GM19351 (cell line): ENCODE results near the gene GPR15.
"Not testable (repeated sequence)": the region's sequence is repeated elsewhere in the genome, so short reads cannot be mapped to it uniquely, and the experiment has no call there.

Source experiments
- ATAC-seq: cut with Tn5 transposase; IDR thresholded peaks from one replicate; pipeline ENCODE4 v1.9.1; 2021; ENCODE audit warnings: mild to moderate bottlenecking, moderate library complexity; ENCODE audit not compliant: unreplicated experiment

The GPR15 gene

DNA sequence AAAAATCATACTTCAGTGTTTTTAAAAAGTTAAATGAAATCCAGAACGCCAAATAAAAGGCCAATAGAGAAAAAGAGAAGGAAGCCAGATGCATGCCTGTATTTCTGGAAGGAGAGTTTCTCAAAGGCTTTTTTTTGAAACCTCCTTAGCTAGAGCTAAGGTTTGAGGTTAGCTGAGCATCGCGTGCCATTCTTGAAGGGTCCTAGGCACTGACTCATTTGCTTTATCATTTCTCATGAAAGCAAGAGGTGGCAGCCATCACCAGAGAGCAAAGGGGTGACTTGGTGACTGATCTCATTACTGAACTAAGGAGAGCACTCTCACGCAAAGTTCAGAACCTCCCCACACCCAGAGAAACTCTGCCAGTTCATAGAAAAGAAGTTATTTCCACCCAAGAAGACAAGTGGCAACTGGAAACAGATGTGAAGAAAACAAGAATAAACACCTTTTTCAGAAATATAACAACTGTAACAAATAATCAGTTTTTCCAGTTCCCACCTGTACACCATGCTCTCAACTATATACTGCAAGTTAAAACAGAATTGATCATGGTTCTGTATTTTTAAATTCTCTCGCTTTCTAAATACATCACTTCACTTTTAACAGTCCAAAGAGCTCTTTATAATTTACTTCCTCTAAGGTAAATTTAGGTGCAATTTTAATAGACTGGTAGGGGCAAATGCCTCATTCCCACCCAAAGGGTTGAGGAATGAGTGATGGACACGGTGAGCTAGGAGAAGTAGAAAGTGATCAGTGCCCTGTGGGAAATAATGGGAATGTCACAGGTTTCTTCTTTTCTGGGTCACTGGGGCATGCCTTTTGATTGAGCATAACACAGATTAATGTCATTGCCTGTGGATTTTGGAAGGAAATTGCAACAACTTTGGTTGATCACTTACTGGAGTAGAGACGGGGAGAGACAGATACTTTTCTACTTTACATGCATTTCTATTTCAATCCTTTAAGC, 24.7 kb downstream of the GPR15 start:
- ATAC-seq, result peak; percentile 76

DNA sequence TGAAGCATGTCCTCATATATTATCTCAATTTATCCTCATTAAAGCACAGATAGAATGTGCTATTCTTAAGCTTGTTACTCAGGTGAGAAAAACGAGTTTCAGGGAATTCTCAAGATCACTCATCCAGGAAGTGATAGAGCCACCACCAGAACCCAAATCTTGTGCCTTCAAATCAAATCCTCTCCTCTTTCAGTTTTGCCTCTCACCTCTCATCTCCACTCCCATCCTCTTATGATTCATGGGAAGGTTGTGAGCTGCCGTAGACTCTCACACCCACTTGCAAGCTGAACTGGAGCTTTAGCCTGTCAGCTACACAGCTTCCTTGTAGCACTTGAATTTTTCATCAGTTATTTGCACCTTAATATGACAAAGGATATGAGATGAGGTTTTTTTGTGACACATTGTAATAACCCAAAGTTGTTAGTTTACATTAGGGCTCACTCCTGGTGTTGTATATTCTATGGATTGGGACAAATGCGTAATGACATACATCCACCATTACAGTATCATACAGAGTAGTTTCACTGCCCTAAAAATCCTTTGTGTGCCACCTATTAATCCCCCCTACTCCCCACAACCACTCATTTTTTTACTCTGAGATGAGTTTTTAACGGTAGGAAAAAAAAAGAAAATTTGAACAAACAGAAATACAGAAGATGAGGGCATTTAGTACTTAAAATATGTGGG, 25.7 kb downstream of the GPR15 start:
- ATAC-seq, result peak; percentile 19

DNA sequence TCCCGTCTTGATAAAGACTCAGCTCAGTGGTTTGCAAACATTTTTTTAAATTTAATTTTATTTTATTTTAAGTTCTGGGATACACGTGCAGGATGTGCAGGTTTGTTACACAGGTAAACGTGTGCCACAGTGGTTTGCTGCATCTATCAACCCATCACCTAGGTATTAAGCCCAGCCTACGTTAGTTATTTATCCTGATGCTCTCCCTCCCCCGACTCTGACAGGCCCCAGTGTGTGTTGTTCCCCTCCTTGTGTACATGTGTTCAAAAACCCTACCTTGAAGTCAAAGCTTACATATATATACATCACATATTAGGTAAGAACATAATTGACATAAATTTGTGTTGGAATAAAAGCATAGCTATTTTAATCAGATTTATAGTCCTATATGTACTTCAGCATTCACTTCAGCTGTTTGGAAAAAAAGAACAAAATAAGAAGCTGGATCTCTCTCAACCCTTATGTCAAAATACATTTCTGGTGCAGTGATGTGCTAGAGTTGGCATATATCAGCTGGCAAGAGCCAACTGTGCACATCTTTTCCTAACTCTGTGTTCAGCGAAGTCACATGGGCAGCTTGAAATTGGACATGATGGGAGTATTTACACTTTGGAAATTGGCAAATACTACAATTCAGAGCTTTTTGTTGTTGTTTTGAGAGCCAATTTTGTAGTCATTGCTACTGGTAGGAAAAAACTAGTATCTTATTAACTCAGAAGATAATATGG, 26.5 kb downstream of the GPR15 start:
- ATAC-seq, result no peak

DNA sequence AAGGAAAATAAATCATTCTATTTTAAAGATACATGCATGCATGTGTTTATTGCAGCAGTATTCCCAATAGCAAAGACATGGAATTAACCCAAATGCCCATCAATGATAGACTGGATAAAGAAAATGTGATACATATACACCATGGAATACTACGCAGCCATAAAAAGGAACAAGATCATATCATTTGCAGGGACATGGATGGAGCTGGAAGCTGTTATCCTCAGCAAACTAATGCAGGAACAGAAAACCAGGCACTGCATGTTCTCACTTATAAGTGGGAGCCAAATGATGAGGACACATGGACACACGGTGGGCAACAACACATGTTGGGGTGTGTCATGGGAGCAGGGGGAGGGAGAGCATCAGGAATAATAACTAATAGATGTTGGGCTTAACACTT, 28.0 kb downstream of the GPR15 start:
- not testable (repeated sequence) for ATAC-seq

DNA sequence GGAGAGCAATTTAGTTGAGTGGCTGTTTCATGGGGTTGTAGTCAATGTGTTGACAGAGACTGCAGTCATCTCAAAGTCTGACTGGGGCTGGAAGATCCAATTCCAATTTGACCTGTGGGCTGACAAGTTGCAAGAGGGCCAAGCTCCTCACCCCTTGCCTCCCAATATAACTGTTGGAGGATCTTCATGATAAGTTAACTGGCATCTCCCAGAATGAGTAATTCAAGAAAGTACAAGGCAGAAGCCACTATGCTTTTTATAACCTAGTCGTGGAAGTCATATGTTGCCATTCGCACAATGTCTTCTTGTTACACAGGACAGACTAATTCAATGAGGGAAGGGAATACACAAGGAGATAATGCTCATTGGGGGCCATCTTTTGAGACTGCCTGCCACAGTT, 29.1 kb downstream of the GPR15 start:
- no peak for ATAC-seq

DNA sequence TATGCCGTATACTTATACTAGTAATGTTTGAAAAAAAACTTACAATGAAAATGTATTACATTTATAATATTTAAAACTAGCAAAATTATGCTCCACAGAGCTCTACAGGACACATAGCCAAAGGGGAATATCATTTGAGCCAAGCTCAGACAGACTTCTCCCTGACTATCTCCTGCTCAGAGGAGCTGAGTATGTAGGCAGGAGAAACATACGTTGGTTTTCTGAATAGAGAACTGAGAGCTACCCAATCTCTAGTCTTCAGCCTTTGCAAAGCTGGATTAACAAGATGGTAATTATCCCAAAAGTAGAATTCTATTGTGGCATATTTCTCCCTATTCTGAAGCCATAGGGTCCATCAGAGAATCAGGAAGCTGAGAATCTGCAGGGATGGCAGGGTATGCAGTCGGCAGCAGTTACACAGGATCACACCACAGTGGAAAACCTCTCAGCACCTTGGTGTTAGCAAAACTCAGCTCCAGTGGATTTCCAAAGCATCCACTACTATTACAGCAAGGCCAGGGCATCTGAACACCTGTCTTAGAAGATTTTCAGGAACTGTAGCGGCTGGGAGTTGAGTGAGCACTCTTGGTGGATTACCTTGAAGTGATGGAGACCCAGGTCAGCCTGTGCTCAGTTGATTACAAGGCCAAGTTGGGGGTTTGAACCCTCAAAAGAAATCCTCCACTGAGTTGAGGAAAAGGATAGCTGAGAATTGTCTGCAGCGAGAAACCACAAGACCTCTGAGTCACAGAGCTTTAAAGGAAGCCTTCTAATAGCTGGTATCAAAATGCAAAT, 30.1 kb downstream of the GPR15 start:
- peak; percentile 12 for ATAC-seq

DNA sequence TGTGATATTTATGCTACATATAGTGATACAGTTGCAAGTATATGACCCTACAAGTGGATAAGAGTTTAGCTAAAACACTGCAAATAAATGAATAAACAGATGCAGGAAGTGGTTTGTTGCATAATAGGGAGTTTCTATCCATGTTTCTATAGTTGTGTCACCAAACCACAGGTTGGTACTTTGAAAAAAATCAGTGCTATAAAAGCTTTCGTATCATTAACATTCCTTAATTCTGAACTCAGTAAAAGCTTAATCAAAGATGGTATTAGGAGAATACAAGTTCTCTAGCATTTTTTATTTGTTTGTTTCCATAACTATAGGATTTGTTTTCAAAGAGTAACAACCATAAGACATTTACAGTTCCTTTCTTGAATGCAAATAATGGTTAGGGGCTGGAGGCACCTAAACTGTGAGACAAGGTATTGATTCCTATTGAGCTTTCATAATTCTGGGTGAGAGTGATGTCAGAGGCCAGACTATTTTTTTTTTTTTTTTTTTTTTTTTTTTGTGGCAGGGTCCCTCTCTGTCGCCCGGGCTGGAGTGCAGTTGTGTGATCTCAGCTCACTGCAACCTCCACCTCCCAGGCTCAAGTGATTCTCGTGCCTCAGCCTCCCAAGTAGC, 32.0 kb downstream of the GPR15 start:
- peak; percentile 50 for ATAC-seq

DNA sequence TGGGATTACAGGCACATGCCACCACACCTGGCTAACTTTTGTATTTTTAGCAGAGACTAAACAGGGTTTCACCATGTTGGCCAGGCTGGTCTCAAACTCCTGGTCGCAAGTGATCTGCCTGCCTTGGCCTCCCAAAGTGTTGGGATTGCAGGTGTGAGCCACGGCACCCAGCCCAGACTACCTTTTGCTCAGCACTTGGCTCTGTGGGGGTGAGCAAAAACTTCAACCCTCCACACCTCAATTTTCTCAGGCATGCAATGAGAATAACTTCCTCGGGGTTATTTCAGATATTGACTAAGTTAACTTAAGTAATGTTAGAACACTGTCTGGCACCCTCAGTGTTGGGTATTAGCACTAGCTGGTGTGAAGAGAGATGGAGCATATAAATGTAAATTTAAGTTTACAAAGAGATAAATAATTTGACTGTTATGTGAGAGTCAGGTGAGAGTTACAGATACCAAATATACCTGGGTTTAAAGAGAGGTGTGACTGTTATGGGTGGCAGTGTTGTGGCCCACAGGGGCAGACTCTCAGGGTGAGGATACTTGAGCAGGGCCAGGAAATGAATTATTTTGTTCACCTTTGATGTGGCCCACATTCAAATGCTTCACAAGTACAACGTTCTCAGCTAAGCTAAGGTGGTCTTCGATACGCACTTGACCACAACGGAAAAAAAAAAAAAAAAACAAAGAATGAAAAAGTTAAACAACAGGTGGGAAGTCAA, 32.7 kb downstream of the GPR15 start:
- peak; percentile 13 for ATAC-seq

DNA sequence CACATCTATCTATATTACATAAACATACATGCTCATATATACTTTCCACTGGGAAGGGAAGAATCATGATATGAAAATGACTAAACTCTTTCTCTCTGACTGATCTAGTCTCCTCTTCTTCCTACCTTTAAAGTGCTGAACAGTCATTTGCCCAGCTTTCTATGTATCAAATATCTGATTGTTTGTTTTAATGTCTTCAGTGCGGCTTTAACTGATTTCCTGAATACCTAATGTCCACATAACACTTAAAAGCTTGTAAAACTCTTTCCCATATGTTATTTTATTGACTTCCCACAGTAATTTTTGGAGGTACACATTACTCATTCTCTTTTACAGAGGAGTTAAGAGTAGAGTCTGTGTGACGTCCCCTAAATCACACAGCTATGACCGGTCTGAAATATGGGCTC, 33.5 kb downstream of the GPR15 start:
- ATAC-seq, result no peak

DNA sequence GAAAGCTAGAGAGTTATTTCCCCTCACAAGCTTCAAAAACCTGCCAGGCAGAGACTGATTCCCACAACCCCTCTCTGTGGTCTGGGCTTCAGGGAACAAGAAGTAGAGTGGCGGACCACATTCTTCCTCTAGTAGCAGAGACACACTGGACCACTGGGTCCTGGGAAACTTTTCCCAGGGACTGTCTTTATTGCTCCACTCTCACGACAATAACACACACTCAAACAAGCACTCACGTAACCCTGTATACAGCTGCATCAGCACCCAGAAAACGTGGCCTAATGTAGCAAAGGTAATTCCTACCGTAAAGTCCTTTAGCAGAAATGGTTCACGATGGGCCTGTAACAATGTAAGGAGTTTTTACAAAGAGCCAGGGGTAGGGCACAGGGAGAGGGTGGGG, 34.1 kb downstream of the GPR15 start:
- ATAC-seq, result no peak

DNA sequence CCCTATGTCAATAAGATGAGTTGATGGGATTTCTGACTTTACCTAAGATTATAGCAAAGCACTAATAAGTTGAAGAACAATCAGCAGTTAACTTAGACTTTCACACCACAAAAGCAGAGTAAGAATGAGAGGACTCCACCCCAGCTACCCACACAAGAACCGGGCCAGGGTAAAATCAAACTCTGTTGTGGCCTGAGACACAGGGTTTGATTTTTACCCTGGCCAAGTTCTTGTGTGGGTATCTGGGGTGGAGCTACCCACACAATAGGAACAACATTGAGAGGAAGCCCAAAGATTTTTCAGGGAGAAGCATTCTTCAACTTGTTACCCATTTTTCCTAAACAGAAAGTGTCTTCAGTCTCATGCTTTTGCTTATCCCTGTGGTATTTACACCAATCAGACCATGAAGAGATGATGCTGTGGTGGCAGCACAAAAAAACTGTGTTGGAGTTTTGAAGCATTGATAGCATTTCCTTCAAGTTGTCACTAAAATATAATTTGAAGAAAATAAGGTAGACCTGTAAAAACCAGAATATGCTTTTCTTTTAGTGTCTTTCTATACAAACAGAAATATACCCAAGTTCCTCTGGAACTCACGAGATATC, 36.0 kb downstream of the GPR15 start:
- peak; percentile 28 for ATAC-seq

DNA sequence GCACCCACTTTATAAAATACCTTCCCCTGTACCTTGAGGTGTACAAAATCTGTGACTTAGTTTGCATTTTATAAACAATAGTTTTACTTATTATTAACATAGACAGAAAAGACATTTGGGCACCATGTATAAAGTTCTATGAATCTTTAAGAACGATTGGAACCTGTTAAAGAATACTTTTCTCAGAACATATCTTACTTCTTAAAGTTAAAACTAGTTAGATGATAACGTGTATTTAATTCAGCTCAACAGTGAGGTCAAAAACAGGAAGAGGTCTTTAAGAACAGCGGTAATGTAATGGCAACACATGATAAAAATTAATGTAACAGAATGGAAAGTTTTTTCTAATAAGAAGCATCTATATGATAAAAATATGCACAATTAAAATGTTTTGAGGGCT, 36.6 kb downstream of the GPR15 start:
- ATAC-seq, result no peak

DNA sequence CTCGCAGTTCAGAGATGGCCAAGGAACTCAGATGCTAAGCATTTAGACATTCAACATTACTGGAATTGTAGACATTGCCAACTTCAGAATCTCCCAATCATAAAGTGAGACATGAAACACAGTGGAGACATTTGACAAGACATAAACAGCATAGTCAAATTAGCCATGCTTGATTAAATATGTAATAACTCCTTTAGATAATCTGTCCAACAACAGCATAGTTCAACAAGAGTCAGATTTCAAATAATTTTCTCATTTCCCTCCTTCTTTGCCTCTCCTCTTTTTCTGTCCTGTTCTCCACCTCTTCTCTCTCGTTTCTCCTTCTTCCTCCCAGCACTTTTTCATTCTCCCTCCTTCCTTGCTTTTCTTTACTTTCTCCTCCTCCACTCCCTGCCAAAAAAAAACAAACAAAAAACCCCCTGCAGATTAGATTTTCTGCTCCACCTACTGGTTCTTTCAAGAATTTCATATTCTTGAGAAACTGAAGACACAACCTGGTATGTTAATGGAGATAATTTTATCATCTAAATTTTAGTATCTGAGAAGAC, 41.5 kb downstream of the GPR15 start:
- ATAC-seq, result peak; percentile 72

DNA sequence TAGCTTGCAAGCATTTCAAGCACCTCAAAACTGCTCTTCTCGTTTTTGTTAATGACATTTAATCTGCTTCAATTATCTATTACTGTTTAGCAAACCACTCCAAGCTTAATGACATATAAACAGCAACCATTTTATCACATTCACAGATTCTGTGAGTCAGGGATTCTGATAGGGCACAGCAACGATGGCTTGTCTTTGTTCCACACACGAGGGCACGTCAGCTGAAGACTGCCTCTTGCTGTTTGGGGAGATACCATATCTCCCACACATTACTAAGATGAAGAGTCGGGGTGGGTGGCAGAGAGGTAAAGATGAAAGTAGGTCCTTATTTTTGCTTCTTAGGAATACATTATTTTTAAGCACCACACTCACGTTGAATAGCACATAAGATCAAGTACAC, 42.4 kb downstream of the GPR15 start:
- no peak for ATAC-seq

DNA sequence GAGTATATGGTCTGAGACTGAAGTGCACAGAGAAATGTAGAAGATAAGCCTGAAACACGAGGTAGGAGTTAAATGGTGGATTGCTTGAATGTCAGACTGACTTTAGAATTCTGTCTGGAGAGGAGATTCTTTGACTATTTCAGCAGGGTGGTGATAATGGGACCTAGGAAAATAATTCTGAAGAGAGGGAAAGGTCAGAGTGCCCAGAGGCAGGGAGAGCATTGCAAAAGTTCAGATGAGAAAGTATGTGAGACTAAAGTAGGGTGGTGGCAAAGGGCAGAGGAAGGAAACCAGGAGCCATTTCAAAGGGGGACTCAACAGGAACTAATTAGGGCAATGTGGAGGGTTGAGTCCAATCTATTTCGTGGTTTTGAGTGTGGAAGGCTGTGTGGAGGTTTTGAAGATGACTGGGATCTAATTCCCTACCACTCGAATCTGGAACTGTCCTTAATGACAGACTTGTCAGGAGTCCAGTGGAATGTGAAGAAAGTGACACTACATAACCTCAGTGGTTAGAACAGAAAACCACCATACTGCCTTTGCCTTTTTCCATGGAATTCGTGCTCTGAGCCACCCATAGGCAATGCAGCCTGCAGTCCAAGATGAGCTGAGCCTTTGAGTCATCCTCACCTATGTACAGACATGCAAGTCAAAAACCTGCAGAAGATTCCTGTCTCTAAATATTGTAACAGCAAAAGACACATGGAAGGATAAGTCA, 45.6 kb downstream of the GPR15 start:
- no peak for ATAC-seq

DNA sequence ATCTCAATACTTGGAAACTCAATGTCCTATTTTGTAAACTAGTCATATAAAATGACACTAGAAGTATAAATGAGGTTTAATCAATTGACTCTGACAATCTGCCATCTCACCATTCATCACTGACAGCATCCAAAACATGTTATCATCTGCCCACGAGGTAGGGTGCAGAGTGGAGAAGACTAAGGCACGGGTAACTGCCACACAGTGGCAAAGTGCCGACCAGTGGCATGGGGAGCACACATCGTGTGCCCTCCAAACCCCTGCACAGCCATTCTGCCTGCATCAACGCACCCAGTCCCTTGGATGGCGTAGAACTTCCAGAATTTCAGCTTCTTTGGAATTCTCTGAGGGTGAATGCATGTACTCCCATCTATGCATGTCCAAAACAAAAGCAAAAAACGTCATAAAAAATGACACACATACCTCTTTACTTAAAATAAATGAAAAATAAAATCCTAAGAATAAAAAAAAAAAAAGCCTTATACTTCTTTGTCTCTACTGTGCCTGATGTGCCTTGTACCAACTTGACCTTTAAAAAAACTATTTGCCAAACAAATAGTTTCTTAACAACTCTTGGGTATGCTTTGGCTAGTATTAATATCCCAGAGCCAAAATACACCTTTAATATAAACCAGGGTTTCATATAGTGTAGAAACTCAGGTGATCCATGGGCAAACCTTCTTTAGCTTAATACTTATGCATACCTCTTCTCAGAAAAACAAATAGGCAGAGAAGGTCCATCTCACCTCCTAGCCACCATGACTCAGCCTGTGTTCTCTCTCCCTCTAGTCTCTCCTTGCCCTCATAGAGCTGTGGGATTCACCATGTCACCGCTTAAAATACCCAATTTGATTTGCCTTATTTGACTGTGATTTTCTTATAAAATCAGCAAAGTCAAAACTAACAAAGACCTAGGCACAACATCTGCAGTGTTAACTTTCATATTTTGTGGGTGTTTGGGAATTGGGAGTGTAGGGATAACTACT, 48.9 kb downstream of the GPR15 start:
- no peak for ATAC-seq

DNA sequence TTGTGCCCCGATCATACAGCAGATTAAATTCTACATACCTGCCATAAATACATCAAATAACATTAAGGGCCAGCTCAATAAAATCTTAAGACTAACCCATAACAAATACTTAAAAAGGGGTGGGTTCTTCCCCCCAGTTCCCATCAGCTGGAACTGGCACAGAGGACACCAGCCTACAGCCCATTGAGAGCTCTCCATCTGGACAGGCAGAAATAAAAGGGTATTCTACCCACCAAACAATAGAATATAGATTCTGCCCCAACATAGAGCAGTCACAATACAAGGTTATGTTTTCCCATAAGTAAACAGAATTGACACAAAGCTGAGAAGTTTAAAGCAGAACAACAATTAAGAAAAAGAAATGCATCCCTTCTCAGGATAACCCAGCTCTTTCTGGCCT, 49.7 kb downstream of the GPR15 start:
- ATAC-seq, result no peak
